Activated CD4-positive, alpha-beta T cell treated with anti-CD3 and anti-CD28 coated beads, Interleukin-2, amount 10 ng/mL, durations not matched to agents 24 days and 14 days (primary cell): ENCODE measurements around the gene MYLK2. TPM values are rescaled to one million over a fixed set of nuclear protein-coding genes. Genes with fewer than 3 reads are reported as not detected.

Experiments
- DNase-seq: peaks from one replicate; pipeline ENCODE4 v3.0.0; 2022
- H3K27ac Mint-ChIP-seq: one replicate; pipeline ENCODE4 v1.8.0; 2022; ENCODE audit warnings: mild to moderate bottlenecking, mixed read lengths
- H3K27me3 Mint-ChIP-seq: one replicate; pipeline ENCODE4 v1.8.0; 2022; ENCODE audit warnings: mixed read lengths
- H3K36me3 Mint-ChIP-seq: one replicate; pipeline ENCODE4 v1.8.0; 2022; ENCODE audit warnings: low read depth, mild to moderate bottlenecking, mixed read lengths
- H3K4me1 Mint-ChIP-seq: one replicate; pipeline ENCODE4 v1.8.0; 2021; ENCODE audit warnings: mixed read lengths
- H3K4me3 Mint-ChIP-seq: one replicate; pipeline ENCODE4 v1.8.0; 2022; ENCODE audit warnings: mild to moderate bottlenecking, moderate library complexity, mixed read lengths
- H3K9me3 Mint-ChIP-seq: one replicate; pipeline ENCODE4 v1.8.0; 2021; ENCODE audit warnings: mixed read lengths
- intact Hi-C: fragments of 100-400 bp; cut with micrococcal nuclease; formaldehyde crosslinking; loops from one replicate; pipeline ENCODE4 v1.15.1; 2023
- total RNA-seq: library from RNA; stranded (reverse); gene quantifications from 2 replicates; pipeline ENCODE4 v1.2.3, GENCODE V29; 2022

The MYLK2 gene
- total RNA-seq, 1 donor from 2014 or later, result 0.28 TPM

DNA sequence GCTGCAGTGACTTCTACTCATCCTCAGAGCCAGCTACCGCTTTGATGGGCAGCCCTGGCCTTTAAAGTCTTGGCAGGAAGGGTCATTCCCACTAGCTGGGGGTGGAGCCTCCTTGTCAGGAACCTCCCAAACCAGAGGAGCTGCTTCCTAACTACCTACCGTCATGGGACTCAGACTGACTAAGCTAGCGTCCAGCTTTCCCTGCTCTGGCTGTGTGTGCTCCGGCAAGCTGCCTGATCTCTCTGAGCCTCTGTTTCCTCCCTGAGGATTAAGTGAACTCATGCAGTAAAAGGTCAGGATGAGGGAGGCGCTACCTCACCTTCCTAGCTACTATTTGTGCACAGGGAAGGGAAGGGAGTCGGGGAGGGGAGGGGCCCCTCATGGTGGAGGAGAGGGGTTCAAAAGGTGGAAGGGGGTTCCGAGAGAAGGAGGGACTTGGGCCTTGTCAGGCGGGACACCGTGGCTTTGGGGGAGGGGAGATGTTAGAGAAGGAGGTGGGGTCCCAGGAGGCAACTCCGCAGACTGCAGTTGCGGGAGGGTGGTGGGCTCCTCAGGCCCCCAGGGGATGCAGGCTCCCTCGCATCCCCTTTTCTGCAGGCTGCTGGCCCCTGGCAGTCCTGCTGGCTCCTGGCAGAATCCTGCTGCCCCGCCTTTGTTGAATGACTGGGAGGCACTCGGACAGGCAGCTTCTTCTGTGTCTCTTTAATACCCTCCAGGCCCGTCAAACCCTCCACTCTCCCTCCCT, 41.4 kb downstream of the MYLK2 start:
- Mint-ChIP-seq H3K27ac (no peak overlapping the region), H3K9me3 (no peaks in the 10 kb centered on the region), H3K4me1 (peaks cover 11% of the 10 kb centered on the region), H3K27me3 (peaks cover 38% of the 10 kb centered on the region), H3K36me3 (no peaks in the 10 kb centered on the region), H3K4me3 (peak overlapping the region; percentile 35)
- intact Hi-C loops, result no loop called here
- no peak for DNase-seq

DNA sequence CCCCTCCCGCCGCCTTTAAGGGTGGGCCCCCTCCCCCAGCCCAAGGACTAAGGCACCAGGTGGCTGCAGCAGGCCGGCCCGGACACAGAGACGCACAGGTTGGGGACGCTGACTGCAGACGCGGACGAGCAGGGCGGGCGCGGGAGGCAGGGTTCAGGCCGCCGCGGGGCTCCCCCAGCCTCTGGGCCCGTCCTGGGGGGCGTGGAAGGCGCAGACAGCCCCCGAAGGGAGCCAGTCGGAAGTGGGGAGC, 41.9 kb downstream of the MYLK2 start:
- DNase-seq, result no peak
- peaks cover 11% of the 10 kb centered on the region for H3K4me1 Mint-ChIP-seq
- H3K36me3 Mint-ChIP-seq, result no peaks in the 10 kb centered on the region
- H3K27ac Mint-ChIP-seq, result no peak overlapping the region
- intact Hi-C loops, result no loop called here
- H3K27me3 Mint-ChIP-seq, result peaks cover 40% of the 10 kb centered on the region
- peak overlapping the region; percentile 19 for H3K4me3 Mint-ChIP-seq
- H3K9me3 Mint-ChIP-seq, result no peaks in the 10 kb centered on the region

DNA sequence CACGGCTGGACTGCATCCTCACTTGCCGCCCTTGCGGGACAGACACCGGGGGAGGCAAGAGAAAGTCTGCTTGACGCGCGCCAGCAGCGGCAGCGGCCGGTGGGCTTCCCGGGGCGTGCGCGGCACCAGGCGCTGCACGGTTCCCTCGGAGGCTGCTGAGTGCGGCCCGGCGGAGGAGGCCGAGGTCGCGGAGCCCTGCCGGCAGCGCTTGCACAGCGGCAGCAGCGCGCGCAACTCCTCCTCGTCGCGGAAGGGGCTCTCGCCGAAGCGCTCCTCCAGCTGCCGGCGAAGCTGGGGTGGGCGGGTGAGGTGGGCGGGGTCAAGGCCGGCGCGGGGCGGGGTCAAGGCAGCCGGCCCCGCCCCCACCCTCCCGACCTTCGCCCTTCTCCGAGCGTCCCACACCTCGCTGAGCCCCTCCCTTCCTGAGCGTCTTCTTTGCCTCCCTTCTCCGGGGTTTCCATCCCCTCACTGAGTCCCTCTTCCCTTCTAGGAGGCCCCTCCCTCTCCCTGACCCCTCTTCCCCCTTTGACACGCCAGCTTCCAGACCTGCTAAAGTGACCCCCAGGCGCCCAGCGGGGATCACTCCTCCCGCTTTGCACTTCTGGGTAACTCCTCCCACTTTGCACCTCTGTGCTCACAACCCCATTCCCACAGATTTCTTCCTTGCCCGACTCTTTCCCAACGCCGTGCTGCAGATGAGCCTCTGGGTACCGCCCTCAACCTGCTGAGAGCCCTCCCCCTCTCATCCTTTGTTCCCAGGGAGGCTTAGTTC, 42.4 kb downstream of the MYLK2 start:
- intact Hi-C loops, result no loop called here
- no peak overlapping the region for H3K27ac Mint-ChIP-seq
- peaks cover 40% of the 10 kb centered on the region for H3K27me3 Mint-ChIP-seq
- peaks cover 11% of the 10 kb centered on the region for H3K4me1 Mint-ChIP-seq
- H3K9me3 Mint-ChIP-seq, result no peaks in the 10 kb centered on the region
- peak; percentile 89 for DNase-seq
- peak overlapping the region; percentile 60 for H3K4me3 Mint-ChIP-seq
- no peaks in the 10 kb centered on the region for H3K36me3 Mint-ChIP-seq

DNA sequence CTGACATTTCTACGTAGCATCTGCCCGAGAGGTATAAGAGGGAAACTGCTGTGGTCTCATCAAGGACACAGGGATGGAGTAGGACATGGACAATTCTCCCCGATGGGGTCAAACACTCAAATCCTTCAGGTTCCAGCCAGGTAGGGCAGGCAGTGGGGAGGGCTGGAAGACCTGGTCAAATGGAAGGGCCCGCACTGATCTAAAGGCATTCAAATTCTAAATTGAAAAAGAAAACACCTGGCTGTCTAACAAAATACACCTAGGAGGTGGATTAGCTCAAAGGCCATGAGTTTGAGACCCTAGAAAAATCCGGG, 43.0 kb downstream of the MYLK2 start:
- no peaks in the 10 kb centered on the region for H3K9me3 Mint-ChIP-seq
- no peaks in the 10 kb centered on the region for H3K36me3 Mint-ChIP-seq
- no peak overlapping the region for H3K27ac Mint-ChIP-seq
- intact Hi-C loops, result no loop called here
- DNase-seq, result no peak
- H3K27me3 Mint-ChIP-seq, result peaks cover 40% of the 10 kb centered on the region
- peak overlapping the region; percentile 60 for H3K4me3 Mint-ChIP-seq
- peaks cover 11% of the 10 kb centered on the region for H3K4me1 Mint-ChIP-seq

DNA sequence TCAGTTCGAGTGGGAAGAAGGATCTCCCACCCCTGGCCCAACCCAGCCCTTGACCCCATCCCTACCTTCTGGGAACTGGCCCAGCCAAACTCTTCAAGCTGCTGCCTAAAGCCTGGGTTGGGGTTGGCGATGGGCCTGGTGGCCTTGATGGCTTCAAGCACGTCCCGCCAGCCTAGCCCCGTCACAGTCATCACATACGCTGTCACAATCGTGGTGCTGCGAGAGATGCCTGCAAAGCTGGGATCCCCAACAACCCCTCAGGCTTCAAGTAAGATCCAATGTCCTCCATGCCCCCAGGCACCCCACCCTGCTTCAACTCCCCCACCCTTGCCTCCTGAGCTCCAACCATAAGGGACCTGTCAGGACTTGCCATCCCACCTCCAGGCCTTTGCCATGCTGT, 43.4 kb downstream of the MYLK2 start:
- DNase-seq, result no peak
- Mint-ChIP-seq H3K9me3 (no peaks in the 10 kb centered on the region), H3K4me3 (no peak overlapping the region), H3K4me1 (peaks cover 11% of the 10 kb centered on the region), H3K27me3 (peaks cover 38% of the 10 kb centered on the region), H3K36me3 (no peaks in the 10 kb centered on the region), H3K27ac (no peak overlapping the region)
- intact Hi-C loops, result no loop called here

DNA sequence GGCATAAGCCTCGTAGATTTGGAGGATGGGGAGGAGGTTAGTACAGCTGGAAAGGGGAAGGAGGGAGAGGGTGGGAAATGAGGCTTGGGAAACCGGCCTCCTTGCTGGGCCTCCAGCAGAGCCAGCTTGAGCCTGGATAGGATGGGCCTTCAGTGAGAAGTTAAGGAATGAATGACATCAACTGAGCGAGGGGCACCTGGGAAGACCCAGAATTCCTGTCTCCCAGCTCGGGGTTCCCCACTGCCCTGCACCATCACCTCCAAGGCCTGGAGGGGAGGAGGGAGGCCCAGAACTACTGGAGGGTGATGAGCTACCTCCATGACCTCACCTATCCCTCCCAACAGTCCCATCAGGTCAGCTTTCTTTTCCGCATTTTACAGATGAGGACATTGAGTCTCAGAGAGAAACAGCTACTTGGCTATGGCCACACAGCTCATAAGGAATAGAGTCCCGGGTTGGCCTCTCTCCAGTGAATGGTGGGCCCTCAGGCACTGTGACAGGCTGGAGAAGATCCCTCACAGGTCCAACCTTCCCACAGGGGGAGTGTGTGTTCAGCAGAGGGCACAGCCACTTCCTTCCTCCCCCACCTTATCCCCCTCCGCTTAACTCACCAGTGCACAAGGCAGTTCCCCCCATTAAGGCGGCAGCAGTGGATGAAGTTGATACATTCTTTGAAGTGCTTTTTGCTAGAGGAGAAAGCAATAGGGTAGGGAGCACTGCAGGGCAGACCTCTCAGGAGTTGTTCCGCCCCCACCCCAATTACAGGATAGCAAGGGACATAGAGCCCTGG, 44.3 kb downstream of the MYLK2 start:
- Mint-ChIP-seq H3K9me3 (no peaks in the 10 kb centered on the region), H3K4me3 (no peak overlapping the region), H3K27ac (peak overlapping the region; percentile 6), H3K36me3 (no peaks in the 10 kb centered on the region), H3K27me3 (peaks cover 42% of the 10 kb centered on the region), H3K4me1 (peaks cover 8% of the 10 kb centered on the region)
- intact Hi-C loops, result no loop called here
- no peak for DNase-seq

DNA sequence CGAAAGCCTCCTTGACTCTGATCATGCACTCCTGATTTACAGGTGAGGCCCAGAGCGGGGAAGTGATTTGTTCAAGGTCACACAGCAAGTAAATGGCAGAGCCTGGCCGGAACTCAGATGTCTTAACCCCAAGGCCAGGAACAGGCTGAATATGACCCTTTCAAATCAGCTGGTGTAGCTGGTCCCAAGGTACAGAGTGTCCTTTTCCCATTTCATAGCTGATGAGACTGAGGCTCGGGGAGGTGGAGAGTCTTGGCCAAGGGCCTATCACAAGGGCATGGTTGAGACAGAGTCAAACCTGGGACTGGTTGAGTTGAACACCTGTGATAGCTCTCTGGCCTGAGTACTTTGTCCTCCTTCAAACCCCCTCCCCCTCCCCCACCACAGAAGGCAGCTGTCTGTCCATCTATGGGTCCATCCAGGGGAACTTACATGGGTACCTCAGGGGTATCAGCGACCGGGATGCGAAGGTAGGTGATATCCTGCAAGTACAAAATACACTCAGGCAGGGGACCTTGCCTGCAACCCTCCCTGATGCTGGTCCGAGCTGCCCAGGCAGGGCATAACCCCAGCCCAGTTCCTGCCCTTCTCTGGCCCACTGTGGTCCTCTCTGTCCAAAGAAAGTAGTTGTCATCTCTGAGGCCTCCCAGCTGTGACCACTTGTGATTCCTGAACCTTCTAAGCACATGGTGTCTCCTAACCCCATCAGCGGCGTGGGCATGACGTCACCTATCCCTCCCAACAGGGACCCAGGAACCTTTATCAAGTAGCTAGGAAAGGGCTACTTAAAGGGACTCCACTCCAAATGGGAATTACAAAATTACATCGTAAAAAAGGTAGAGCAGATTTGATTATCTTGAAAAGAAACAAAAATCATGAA, 45.6 kb downstream of the MYLK2 start:
- Mint-ChIP-seq H3K27ac (no peak overlapping the region), H3K36me3 (peaks cover under 1% of the 10 kb centered on the region), H3K4me1 (peaks cover 9% of the 10 kb centered on the region), H3K27me3 (peaks cover 48% of the 10 kb centered on the region), H3K4me3 (no peak overlapping the region), H3K9me3 (no peaks in the 10 kb centered on the region)
- DNase-seq, result no peak
- intact Hi-C loops, result no loop called here

DNA sequence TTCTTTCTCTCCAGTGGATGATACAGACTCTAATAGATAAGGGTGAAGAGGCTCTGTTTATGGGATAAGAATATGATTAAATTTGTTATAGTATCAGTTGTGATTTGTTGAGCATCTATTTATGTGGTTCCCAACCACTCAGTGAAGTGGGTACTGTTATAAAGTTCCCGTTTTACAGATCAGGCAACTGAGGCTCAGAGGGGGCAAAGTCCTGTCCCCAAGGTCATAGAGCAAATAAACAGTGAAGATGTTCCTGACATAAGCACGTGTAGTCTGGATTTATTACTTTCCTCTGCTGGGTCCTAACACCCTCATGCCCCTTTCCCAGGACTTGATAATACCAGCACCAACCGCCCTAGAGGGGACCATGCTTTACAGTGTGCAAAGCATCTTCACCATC, 47.1 kb downstream of the MYLK2 start:
- Mint-ChIP-seq H3K27ac (no peak overlapping the region), H3K9me3 (no peaks in the 10 kb centered on the region), H3K27me3 (peaks cover 45% of the 10 kb centered on the region), H3K4me3 (no peak overlapping the region), H3K36me3 (peaks cover 2% of the 10 kb centered on the region), H3K4me1 (peaks cover 15% of the 10 kb centered on the region)
- no peak for DNase-seq
- intact Hi-C loops, result no loop called here

DNA sequence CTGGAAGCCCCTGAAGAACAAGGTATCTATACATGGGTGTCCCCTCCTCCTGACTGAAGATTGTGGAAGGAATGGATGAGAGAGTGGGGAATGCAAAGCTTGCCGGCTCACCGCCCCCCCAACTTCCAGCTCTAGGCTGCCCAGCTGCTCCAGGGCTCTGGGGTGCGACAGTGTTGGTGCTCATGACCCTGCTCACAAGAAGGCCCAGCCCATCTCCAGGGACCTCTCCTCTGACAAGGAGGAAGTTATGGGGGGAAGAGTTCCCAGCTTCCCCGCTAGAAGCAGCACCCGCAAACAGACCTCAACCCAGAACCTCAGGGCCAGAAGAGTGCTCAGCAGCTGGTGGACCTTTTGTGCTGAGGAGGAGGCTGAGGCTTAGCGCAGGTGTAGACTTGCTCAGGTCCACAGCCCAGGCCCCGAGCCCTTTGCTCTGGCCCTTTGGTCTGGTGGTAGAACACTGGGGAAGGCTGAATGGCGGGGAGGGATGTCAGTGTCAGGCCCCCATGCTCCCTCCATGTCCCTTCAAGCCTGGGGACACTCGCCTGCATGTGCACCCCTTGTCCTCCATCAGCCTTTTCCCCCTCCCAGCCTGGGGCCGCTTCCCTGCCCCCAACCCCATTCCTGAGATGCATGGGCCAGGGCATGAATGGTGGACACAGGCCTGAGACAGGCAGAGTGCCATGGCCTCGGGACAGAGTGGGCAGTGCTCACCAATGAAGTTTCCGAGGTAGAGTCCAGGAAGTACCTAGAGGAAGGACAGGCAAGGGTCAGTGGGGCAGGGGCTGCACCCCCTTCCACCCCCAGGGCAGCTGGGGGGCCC, 49.9 kb downstream of the MYLK2 start:
- Mint-ChIP-seq H3K27me3 (peaks cover 59% of the 10 kb centered on the region), H3K4me3 (peak overlapping the region; percentile 82), H3K9me3 (no peaks in the 10 kb centered on the region)

DNA sequence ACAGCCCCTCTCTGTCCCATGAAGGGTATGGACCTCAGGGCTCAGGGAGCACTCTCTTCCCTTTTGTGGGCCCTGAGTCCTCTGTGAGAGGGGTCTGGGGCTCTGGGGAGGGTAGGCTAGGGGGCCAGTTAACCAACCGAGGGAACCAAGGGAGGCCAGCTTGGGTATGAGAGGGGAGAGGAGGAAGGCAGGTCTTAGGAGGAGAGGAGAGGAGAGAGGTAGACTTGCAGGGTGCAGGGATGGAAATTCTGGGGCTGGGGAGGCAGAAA, 50.5 kb downstream of the MYLK2 start:
- Mint-ChIP-seq H3K27me3 (peaks cover 64% of the 10 kb centered on the region), H3K9me3 (no peaks in the 10 kb centered on the region), H3K36me3 (peaks cover 2% of the 10 kb centered on the region), H3K4me1 (peaks cover 11% of the 10 kb centered on the region), H3K4me3 (peak overlapping the region; percentile 82), H3K27ac (no peak overlapping the region)
- intact Hi-C loops, result no loop called here
- DNase-seq, result no peak

More for the DNA sequence above, 49.9 kb downstream of the MYLK2 start:
- Mint-ChIP-seq H3K27ac (no peak overlapping the region), H3K4me1 (peaks cover 11% of the 10 kb centered on the region), H3K36me3 (peaks cover 2% of the 10 kb centered on the region)
- DNase-seq, result no peak
- intact Hi-C loops, result no loop called here

DNA sequence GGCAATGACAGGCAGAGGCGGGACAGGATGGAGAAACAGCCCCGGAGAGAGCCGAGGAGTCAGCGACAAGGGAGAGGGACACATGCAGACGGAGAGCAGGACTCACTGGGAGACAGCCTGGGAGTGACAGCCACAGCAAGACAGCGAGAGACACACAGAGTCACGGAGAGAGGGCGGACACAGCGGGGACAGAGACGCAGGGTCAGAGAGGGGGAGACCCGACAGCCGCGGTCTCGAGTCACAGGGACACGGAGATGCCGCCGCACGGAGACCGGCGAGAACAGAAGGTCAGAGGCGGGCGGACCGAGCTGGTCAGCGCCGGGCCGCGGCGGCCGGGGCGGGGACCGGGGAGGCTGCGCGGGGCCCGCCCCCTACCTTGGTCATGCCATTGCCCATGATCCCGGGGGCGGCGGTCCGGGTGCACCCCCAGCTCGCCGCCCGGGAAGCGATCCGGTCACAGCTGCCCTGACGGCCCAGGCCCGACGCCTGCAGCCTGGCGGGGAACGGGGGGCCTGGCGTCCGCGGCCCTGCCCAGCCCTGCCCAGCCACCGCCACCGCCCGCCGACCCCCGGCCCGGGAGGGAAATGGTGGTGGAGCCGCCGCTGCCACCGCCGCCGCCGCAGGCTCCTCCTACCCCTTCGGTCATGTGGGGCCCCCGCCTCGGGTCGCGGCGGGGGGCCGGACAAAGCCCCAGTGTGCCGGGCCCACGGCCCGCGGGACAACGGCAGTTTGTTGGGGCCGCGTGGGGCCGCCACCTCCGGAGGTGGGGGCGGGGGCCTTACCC, 51.0 kb downstream of the MYLK2 start, which contains the start of the genes DUSP15 and TTLL9:
DUSP15 (minus strand) TSS at position 586 of the 784 bp plus-strand sequence; CDS start at position 396, 190 bp downstream.
TTLL9 (plus strand) TSS at position 693 of the 784 bp plus-strand sequence. CDS start 493 bp downstream, outside the sequence.
- H3K4me1 Mint-ChIP-seq, result peaks cover 11% of the 10 kb centered on the region
- H3K4me3 Mint-ChIP-seq, result peak within 1 kb of the TSS; percentile 82
- H3K9me3 Mint-ChIP-seq, result no peaks in the 10 kb centered on the region
- peak within 1 kb of the TSS; percentile 15 for H3K27ac Mint-ChIP-seq
- H3K27me3 Mint-ChIP-seq, result peaks cover 65% of the 10 kb centered on the region
- intact Hi-C loops, result no loop called here
- H3K36me3 Mint-ChIP-seq, result peaks cover 2% of the 10 kb centered on the region
- DNase-seq, result no peak
